Muscle of arm (tissue), 12 donors: ENCODE measurements around the gene RPRML. TPM values are rescaled to one million over a fixed set of nuclear protein-coding genes. Genes with fewer than 3 reads are reported as not detected.

Experiments
- DNase-seq: peaks from one replicate; pipeline ENCODE4 v3.0.0-alpha.2; 2013
- polyA plus RNA-seq, 12 donors: library from polyadenylated mRNA; unstranded; fragments of 120-200 nt; gene quantifications; one replicate each; pipeline ENCODE4 v1.2.1, GENCODE V29; 2013; ENCODE audit not compliant: insufficient read length in 12 of 12

The RPRML gene
- polyA plus RNA-seq, 12 donors = 0.14 to 0.58 (median 0.20) TPM; not detected in 6

DNA sequence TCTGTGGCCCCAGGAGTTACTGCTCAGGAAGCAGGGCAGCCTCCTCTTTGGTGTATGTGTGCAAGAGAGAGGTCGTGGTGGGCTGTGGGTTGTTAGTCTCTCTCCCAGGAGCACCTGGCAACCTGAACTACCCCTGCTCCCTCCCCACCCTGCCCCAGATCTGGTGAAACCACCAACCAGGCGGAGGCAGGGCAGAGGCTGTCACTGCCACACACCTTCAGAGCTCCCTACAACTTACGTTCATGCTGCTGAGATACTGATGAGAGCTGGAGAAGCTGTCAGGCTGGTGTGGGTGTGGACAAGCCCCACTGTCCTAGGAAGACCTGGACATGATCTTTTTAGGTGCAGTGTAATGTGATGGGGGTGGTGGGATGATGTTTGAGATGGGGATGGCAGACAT, 31.8 kb downstream of the RPRML start:
- DNase-seq = no peak

DNA sequence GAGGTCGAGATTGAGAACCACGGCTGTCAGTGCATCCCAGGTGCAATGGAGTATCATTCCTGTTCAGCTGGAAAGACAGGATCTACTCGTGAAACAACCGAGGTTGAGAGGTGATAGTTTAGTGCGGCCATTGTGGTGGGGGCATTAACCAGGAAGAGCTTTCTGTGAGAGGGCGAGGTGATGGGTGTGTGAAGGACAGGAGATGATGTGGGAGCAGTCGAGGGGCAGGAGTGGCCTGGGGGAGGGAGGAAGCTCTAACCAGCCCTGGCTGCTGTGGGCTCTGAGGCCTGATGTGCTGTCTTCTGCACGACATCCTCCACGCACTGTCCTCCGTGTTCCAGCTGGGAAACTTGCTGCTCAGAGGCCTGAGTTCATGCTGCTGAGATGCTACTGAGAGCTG, 34.1 kb downstream of the RPRML start:
- DNase-seq = no peak

DNA sequence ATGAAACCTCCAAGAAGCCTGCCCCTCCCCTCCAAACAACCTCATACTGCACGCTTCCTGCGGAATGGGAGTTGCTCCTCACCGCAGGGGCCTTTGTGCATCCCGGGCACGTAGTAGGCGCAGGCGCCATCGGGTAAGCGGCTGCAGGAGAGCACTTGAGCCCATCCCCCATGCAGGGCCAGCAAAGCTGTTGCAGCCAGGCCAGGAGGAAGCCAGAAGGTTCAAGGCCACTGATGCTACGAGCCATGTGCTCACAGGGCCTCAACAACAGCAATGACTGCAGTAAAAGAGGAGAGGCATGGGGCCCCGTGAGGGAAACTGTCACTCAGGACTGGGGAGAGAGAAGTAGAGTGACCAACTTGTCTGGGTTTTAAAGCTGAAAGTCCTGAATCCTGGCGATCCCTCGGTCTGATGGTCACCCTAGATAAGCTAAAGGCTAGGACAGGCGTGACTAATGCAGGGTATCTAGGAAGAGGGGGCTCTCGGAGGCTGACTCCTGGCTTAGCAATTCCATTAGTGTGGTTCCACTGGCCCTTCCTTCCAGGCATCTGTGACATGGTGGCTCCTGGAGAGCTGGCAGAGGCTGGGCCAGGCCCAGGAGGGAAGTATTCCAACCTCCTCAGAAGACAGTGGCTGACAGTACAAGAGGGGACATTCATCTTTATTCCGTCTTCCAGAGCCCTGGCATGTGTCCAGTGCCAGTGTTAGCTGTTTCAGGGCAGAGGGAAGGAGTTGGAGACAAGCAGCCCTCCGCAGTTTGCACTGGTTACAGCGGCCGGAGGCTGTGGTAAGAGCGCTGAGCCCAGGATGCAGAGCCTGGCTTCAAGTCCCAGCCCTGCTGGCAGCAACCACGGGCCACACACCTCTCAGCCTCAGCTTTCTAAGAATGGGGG, 35.3 kb downstream of the RPRML start:
- DNase-seq = no peak

DNA sequence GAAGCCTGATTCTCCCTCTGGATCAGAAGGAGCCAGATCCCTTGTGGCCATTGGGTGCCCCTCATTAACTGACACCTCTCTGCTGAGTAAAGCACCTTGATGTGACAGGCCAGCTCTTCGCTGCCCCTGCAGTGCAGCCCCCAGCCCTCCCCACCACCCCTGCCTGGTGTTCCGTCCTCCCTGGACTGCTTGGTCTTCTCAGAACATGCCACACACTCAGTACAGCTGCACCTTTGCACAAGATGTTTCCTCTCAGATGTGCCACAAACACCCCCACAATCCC, 35.9 kb downstream of the RPRML start:
- no peak for DNase-seq

DNA sequence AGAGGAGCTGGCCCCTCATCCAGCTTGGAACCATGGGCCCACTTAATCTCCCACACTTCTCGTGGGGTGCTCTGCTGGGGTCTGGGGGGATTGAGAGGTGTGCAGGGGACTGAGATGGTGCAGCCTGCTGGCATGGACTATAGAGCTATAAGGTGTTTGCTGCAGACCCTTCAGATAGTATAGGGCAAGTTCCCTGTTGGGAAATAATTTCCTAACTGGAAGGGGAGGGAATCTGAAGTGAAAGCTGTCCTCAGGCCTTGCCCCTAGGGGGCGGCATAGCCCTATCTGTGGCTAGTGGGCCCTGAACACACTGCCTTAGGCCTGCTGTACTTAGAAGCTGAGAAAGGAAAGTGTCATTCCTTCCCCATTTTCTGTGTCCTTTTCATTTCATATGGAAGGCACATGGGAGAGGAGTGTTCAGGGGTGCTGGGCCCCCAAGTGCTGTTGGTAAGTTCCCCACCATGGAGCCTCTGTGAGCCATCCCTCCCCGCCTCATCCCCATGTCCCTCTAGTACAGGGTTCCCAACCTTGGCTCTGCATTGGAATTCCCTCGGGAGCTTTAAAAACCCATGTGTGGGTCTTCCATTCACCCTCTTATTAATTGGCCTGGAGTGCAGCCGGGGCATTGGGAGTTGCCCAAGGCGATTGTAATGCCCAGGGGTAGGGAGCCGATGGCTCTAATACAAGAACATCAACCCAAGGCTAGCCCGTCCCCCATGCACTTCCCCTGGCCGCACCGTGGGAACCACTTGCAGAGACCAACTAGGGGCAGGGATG, 36.4 kb downstream of the RPRML start:
- peak; percentile 51 for DNase-seq

DNA sequence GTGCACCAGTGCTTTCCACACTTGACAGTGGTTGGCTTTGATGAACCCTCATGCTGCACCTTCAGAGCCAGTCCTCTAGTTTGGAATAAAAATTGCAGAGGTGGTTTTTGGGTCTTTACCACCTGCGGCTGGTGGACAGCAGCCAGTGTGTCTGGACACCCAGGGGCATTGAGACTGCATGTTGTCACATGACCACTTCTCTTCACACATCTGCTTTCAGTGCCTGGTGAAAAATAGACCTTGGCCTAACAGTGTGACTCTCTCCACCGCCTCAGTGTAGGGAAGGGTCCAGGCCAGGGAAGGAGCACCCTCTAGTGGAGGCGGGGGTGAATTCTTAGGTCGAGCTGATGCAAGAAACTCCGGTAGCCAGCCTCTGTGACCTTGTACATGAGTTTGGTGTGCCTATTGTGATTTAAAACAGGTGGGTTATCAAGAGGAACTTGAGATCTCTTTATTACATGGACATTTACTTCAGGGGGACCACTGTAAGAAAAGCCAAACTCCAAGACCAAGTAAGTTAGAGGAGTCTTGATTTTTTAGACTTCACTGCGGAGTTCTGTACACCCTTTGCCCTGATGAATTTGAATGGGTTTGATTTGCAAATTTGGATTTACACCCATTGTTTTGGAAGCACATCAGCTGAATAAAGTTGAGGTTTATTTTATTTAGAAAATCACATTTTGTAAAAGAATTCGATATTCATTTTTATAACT, 38.2 kb downstream of the RPRML start:
- DNase-seq = peak; percentile 70

DNA sequence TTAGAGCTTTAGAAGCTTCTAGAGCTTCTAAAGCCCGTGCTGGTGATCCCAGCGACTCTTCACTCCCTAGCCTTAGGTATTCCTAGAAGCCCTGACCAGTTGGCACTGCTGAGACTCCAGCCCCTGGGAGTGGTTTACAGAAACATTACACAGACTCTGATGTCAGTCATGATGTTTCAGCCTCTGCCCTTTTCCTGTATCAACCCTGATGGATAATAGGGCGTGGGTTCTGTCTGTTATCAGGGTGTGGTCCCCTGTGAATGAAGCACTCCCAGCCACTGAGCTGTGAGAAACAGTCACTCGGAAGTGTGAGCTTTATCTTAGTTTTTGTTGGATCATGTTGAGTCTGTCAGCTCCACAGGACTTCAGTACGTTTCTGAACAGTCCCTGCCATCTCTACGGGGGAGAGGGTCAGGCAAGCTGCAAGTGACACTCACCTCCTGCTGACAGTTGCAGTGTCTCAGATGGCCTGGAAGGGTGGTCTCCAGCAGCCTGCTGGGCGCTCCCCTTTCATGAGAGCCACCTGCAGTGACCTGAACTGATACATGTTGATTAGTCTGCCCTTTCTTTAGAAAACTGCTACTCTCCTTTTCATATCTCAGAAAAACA, 43.3 kb downstream of the RPRML start:
- DNase-seq = no peak

DNA sequence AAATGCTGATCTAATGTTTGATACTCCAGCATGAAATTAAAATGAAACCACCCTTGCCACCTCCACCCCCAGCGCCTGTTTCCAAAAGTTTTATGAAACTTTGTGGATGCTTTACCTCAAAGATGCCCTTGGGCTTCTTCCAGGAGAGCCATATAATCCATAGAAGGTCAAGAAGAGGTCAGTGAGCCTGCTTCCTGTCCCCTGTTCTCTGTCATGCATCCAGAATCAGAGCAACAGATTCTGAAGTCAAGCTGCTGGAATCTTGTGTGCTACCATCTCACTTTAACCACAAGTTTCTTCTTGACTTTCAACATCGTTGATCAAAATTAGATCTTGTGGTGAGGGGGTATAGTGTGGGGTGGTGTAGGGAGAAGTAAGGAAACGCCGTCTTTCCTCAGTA, 47.5 kb downstream of the RPRML start:
- no peak for DNase-seq

DNA sequence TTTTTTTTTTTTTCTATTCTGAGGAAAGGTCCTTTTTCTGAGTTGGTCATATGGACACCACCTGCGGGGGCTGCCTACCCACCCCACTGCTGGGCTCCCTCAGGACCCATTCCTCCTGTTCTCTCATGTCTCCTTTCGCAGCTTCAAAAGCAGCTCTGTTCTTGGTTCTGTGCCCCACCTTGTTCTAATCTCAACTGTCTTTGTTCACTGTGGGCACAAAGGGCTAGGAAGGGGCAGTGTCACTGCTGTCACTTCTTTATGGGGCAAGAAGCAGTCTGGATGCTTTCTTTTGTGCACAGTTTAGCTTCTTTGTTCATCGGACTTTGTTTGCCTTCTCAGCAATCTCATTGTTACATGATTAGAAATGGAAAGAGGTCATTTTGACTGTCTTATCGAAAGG, 49.0 kb downstream of the RPRML start:
- no peak for DNase-seq

DNA sequence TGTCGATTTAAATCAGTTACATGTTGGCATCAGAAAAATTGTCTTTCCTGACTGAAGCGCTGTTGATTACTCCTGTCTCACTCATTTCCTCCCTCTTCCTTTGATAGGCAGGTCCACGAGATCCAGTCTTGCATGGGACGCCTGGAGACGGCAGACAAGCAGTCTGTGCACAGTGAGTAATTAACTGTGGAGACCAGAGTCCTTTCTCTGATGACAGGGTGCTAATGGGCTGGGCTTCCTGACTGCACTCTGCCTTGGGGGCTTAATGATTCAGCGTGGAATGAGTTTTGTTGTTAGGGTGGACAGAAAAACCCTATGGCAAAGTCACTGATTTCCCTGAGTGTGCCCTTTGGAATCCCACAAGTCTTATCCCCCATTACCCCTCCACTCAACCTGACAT, 49.6 kb downstream of the RPRML start:
- no peak for DNase-seq

DNA sequence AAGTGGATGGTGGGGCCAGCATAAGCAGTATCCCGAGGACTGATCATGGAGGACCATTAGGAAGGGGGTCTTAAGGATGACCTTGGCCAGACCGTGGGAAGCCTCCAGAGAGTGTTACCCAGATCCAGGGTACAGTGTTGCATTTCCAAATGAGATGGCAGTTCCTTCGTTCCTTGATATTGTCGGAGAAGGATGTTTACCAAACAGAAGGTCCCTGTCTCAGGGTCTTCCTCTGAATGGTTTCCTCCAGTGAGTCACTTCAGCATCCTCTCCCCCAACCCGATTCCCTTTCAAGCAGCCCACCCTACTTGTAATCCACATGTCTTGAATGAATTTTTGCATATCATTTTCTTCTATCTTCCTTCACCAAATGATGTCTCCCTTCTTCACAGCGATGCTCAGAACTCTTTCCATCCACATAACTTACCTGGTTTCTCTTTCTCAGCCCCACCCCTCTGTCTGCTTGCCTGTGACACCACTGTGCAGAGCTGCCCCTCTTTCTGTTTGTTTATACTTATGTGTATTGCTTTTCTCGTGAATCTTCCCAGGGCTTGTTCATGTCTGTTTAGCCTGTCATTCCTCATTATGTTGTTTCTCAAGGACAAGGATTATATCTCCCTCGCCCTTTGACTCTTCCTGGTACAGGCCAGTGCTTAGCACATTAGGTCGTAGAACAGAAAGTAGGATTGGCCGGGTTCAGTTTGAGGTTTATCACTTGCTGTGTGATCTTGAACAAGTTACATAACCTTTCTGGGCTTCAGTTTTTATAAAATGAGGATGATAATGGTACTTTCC, 50.4 kb downstream of the RPRML start:
- no peak for DNase-seq

Other genes with a start within 250 kb of the RPRML start
- 10 to 100 TPM in 2 of 12 donors, 1 to 10 TPM in 9, not detected in 1; 2.3 to 26.7 (median 3.0) TPM for gene WNT3, start 160.6 kb downstream of the RPRML start, polyA plus RNA-seq
- gene WNT9B, start 127.7 kb downstream of the RPRML start, polyA plus RNA-seq = under 1 TPM in 6 of 12 donors, not detected in 6; 0.05 to 0.26 (median 0.13) TPM
- gene GOSR2, start 56.1 kb downstream of the RPRML start, polyA plus RNA-seq = 10 to 100 TPM in 11 of 12 donors, not detected in 1; 25.5 to 42.6 (median 34.8) TPM
- gene CDC27, start 210.0 kb upstream of the RPRML start, polyA plus RNA-seq = 10 to 100 TPM in 11 of 12 donors, not detected in 1; 28.8 to 88.6 (median 56.1) TPM
- gene MYL4, start 230.1 kb upstream of the RPRML start, polyA plus RNA-seq = 1,000 to 10,000 TPM in 10 of 12 donors, 100 to 1,000 TPM in 2; 673 to 6,112 (median 1,509) TPM